ENCODE data around the gene TTC27.

- TF ChIP-seq CTCF (IDR thresholded peaks at IDR 0.05) (no peak), POLR2A (IDR thresholded peaks at IDR 0.05) (no peak)
Observed at GRCh38 chr2:32752205-32752604, 124.4 kb downstream of the TTC27 start.

Data from right lobe of liver (tissue), 4 donors.